Effector memory CD4-positive, alpha-beta T cell (primary cell): Measurements from ENCODE around the gene LNX1.
"Not testable (repeated sequence)": the region's sequence is repeated elsewhere in the genome, so short reads cannot be mapped to it uniquely, and the experiment has no call there.

Source experiments
- DNase-seq, 3 donors: peaks; one replicate each; pipeline ENCODE4 v3.0.0-alpha.2; 2020
- H3K27ac ChIP-seq: 2 replicates; pipeline ENCODE4 v1.7.0; 2013; ENCODE audit warnings: mild to moderate bottlenecking, low read length, moderate library complexity; ENCODE audit not compliant: insufficient read depth, poor library complexity, severe bottlenecking
- H3K27me3 ChIP-seq: replicated peaks from 2 replicates; pipeline ENCODE4 v1.7.0; 2013; ENCODE audit warnings: mild to moderate bottlenecking, low read length; ENCODE audit not compliant: insufficient read depth, control insufficient read depth, poor library complexity, severe bottlenecking
- H3K36me3 ChIP-seq: 2 replicates; pipeline ENCODE4 v1.7.0; 2013; ENCODE audit warnings: mild to moderate bottlenecking, low read length, moderate library complexity; ENCODE audit not compliant: control insufficient read depth, insufficient read depth
- H3K4me1 ChIP-seq: 2 replicates; pipeline ENCODE4 v1.7.0; 2013; ENCODE audit warnings: low read length, mild to moderate bottlenecking; ENCODE audit not compliant: control insufficient read depth, insufficient read depth, poor library complexity, severe bottlenecking
- H3K4me3 ChIP-seq: 2 replicates; pipeline ENCODE4 v1.7.0; 2013; ENCODE audit warnings: low read length, low read depth, mild to moderate bottlenecking; ENCODE audit not compliant: insufficient read depth, poor library complexity, severe bottlenecking
- H3K9me3 ChIP-seq: 2 replicates; pipeline ENCODE4 v1.7.0; 2013; ENCODE audit warnings: mild to moderate bottlenecking, low read length, moderate library complexity; ENCODE audit not compliant: control insufficient read depth

Gene LNX1

GRCh38 chr4:53431052-53431451 lies 160.2 kb downstream of the LNX1 start:
- DNase-seq, result no peak
- Histone ChIP-seq H3K4me1 (no peaks in the 10 kb centered on the region), H3K36me3 (peaks cover 30% of the 10 kb centered on the region), H3K9me3 (no peaks in the 10 kb centered on the region), H3K27ac (no peak overlapping the region), H3K4me3 (no peak overlapping the region), H3K27me3 (no peaks in the 10 kb centered on the region)

- no peak overlapping the region for H3K27ac ChIP-seq
- DNase-seq, result no peak
- H3K4me1 ChIP-seq, result no peaks in the 10 kb centered on the region
- H3K36me3 ChIP-seq, result peaks cover 22% of the 10 kb centered on the region
- H3K9me3 ChIP-seq, result no peaks in the 10 kb centered on the region
- H3K4me3 ChIP-seq, result no peak overlapping the region
- H3K27me3 ChIP-seq, result no peaks in the 10 kb centered on the region
Measured at GRCh38 chr4:53427366-53427765, 163.9 kb downstream of the LNX1 start.

- Histone ChIP-seq H3K9me3 (no peaks in the 10 kb centered on the region), H3K27me3 (no peaks in the 10 kb centered on the region), H3K27ac (no peak overlapping the region), H3K4me3 (no peak overlapping the region), H3K36me3 (peaks cover 6% of the 10 kb centered on the region), H3K4me1 (no peaks in the 10 kb centered on the region)
- no peak for DNase-seq
Measured at GRCh38 chr4:53424280-53424679, 167.0 kb downstream of the LNX1 start.

GRCh38 chr4:53422367-53422766 lies 168.9 kb downstream of the LNX1 start:
- H3K27me3 ChIP-seq, result no peaks in the 10 kb centered on the region
- no peak for DNase-seq
- no peaks in the 10 kb centered on the region for H3K9me3 ChIP-seq
- no peaks in the 10 kb centered on the region for H3K36me3 ChIP-seq
- no peak overlapping the region for H3K27ac ChIP-seq
- H3K4me3 ChIP-seq, result no peak overlapping the region
- no peaks in the 10 kb centered on the region for H3K4me1 ChIP-seq

- H3K27me3 ChIP-seq, result no peaks in the 10 kb centered on the region
- H3K36me3 ChIP-seq, result no peaks in the 10 kb centered on the region
- H3K9me3 ChIP-seq, result no peaks in the 10 kb centered on the region
- no peak overlapping the region for H3K27ac ChIP-seq
- H3K4me3 ChIP-seq, result no peak overlapping the region
- H3K4me1 ChIP-seq, result no peaks in the 10 kb centered on the region
- no peak for DNase-seq
Measured at GRCh38 chr4:53421791-53422190, 169.5 kb downstream of the LNX1 start.

- H3K36me3 ChIP-seq, result peaks cover 7% of the 10 kb centered on the region
- H3K27me3 ChIP-seq, result no peaks in the 10 kb centered on the region
- no peak for DNase-seq
- H3K9me3 ChIP-seq, result no peaks in the 10 kb centered on the region
- H3K4me1 ChIP-seq, result no peaks in the 10 kb centered on the region
- H3K27ac ChIP-seq, result no peak overlapping the region
- H3K4me3 ChIP-seq, result no peak overlapping the region
Measured at GRCh38 chr4:53419208-53419607, 172.1 kb downstream of the LNX1 start.

- not testable (repeated sequence) for DNase-seq, H3K27ac ChIP-seq, H3K4me3 ChIP-seq, H3K36me3 ChIP-seq, H3K9me3 ChIP-seq, H3K27me3 ChIP-seq, H3K4me1 ChIP-seq
Measured at GRCh38 chr4:53409479-53409878, 181.8 kb downstream of the LNX1 start.
